SK-N-SH treated with all-trans-retinoic acid at 6 μM for 48 hours (cell line): Measurements from ENCODE around the gene NOSIP.
A peak's percentile ranks its signal among the peaks of the same experiment; 100 is the strongest.

Experiments
- ATAC-seq: fragments of 200-7000 bp; cut with Tn5 transposase; 3 replicates; pipeline ENCODE4 v1.9.1; 2020; ENCODE audit warnings: mild to moderate bottlenecking, moderate library complexity
- CSDC2 ChIP-seq: fragments of 250-450 bp; sonication (Bioruptor Pico); IDR thresholded peaks from 2 replicates; pipeline ENCODE4 v1.5.0; 2020; ENCODE audit warnings: mild to moderate bottlenecking, moderate library complexity
- ESRRG ChIP-seq: fragments of 250-450 bp; sonication (Bioruptor Pico); IDR thresholded peaks from 2 replicates; pipeline ENCODE4 v1.6.1; 2021; ENCODE audit warnings: mild to moderate bottlenecking
- ISL1 ChIP-seq: fragments of 250-450 bp; sonication (Bioruptor Pico); IDR thresholded peaks from 2 replicates; pipeline ENCODE4 v2.1.2; 2022; ENCODE audit warnings: mild to moderate bottlenecking, moderate library complexity
- OSR1 ChIP-seq: fragments of 250-450 bp; sonication (Bioruptor Pico); IDR thresholded peaks from 2 replicates; pipeline ENCODE4 v1.8.0; 2022; ENCODE audit warnings: moderate library complexity, mild to moderate bottlenecking, inconsistent platforms
- PPARA ChIP-seq: fragments of 250-450 bp; sonication (Bioruptor Pico); IDR thresholded peaks from 2 replicates; pipeline ENCODE4 v1.5.0; 2020; ENCODE audit warnings: mild to moderate bottlenecking, borderline replicate concordance
- RARB ChIP-seq: fragments of 250-450 bp; sonication (Bioruptor Pico); IDR thresholded peaks from 2 replicates; pipeline ENCODE4 v1.8.0; 2021; ENCODE audit warnings: mild to moderate bottlenecking, moderate library complexity
- SNAI2 ChIP-seq: fragments of 250-450 bp; sonication (Bioruptor Pico); IDR thresholded peaks from 2 replicates; pipeline ENCODE4 v1.5.0; 2020; ENCODE audit warnings: mild to moderate bottlenecking, moderate library complexity
- TCF4 ChIP-seq: fragments of 250-450 bp; sonication (Bioruptor Pico); IDR thresholded peaks from 2 replicates; pipeline ENCODE4 v1.8.0; 2021; ENCODE audit warnings: mild to moderate bottlenecking, moderate library complexity, borderline replicate concordance
- TOX ChIP-seq: fragments of 250-450 bp; sonication (Bioruptor Pico); IDR thresholded peaks from 2 replicates; pipeline ENCODE4 v1.8.0; 2021; ENCODE audit warnings: mild to moderate bottlenecking, moderate library complexity, borderline replicate concordance
- ZFP3 ChIP-seq: fragments of 250-450 bp; sonication (Bioruptor Pico); IDR thresholded peaks from 2 replicates; pipeline ENCODE4 v1.5.0; 2020; ENCODE audit warnings: mild to moderate bottlenecking, moderate library complexity
- ZNF8 ChIP-seq: fragments of 450-650 bp; formaldehyde crosslinking; IDR thresholded peaks from 2 replicates; pipeline ENCODE4 v1.5.0; 2020; ENCODE audit warnings: mild to moderate bottlenecking, moderate library complexity
- TF ChIP-seq, protein P1 (sequence below): fragments of 250-450 bp; sonication (Bioruptor Pico); IDR thresholded peaks from 2 replicates; pipeline ENCODE4 v1.5.0; 2020; ENCODE audit warnings: mild to moderate bottlenecking, moderate library complexity
- TF ChIP-seq, protein P2 (sequence below): fragments of 250-450 bp; sonication (Bioruptor Pico); IDR thresholded peaks from 2 replicates; pipeline ENCODE4 v1.8.0; 2020; ENCODE audit warnings: mild to moderate bottlenecking, moderate library complexity, borderline replicate concordance
- TF ChIP-seq, protein P3 (sequence below): fragments of 250-450 bp; sonication (Bioruptor Pico); IDR thresholded peaks from 2 replicates; pipeline ENCODE4 v1.5.1; 2021; ENCODE audit warnings: mild to moderate bottlenecking, moderate library complexity
- TF ChIP-seq, protein P4 (sequence below): fragments of 250-450 bp; sonication (Bioruptor Pico); IDR thresholded peaks from 2 replicates; pipeline ENCODE4 v1.8.0; 2021; ENCODE audit warnings: low read depth, mild to moderate bottlenecking, moderate library complexity, borderline replicate concordance

NOSIP gene

DNA sequence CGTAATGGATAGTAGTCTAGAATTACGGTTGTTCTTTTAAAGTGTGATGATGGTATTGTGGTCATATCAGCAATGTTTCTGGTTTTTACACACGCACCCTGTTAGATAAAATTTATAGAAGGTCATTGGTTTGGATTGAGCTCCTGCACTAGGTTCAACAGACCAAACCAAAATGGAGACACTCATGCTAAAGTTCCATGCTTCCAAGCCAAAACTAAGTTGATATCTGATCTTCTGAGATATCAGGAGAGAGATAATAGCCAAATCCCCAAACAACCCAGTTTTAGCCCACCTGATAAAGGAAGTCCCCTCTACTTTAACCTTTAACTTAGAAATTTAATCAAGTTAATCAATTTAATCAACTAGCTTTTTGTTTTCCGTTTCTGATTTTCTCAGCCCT, 1.2 kb downstream of the NOSIP start:
- ATAC-seq, result no peak

DNA sequence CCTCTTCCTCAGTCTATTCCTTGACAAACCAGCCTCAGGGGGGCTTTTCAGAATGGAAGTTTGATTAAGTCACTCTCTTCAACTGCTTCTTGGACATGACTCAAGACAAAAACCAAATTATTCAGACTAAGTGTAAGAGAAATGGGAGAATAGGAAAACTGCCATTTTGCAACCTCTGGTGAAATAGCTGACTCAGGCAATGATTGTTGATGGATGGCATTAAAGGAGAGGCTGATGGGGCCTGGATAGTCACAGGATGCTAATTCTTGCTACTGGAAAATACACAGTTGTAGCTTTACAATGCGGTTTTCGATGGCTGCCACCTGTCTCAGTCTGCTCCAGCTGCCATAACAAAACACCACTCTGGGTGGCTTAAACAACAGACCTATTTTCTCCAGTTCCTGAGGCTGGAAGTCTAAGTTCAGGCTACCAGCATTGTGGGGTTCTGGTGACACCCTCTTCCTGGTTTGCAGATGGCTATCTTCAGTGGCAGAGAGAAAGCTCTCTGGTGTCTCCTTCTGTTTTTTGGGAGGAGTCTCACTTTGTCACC, 6.1 kb downstream of the NOSIP start:
- no peak for ATAC-seq
- TF ChIP-seq ZFP3 (CRISPR knock-in tag) (no peak), ESRRG (CRISPR knock-in tag) (no peak), TOX (CRISPR knock-in tag) (no peak), TCF4 (no peak), PPARA (CRISPR knock-in tag) (no peak), ZNF8 (CRISPR knock-in tag) (no peak), RARB (CRISPR knock-in tag) (no peak), OSR1 (CRISPR knock-in tag) (no peak)
- TF ChIP-seq, protein P1, sequence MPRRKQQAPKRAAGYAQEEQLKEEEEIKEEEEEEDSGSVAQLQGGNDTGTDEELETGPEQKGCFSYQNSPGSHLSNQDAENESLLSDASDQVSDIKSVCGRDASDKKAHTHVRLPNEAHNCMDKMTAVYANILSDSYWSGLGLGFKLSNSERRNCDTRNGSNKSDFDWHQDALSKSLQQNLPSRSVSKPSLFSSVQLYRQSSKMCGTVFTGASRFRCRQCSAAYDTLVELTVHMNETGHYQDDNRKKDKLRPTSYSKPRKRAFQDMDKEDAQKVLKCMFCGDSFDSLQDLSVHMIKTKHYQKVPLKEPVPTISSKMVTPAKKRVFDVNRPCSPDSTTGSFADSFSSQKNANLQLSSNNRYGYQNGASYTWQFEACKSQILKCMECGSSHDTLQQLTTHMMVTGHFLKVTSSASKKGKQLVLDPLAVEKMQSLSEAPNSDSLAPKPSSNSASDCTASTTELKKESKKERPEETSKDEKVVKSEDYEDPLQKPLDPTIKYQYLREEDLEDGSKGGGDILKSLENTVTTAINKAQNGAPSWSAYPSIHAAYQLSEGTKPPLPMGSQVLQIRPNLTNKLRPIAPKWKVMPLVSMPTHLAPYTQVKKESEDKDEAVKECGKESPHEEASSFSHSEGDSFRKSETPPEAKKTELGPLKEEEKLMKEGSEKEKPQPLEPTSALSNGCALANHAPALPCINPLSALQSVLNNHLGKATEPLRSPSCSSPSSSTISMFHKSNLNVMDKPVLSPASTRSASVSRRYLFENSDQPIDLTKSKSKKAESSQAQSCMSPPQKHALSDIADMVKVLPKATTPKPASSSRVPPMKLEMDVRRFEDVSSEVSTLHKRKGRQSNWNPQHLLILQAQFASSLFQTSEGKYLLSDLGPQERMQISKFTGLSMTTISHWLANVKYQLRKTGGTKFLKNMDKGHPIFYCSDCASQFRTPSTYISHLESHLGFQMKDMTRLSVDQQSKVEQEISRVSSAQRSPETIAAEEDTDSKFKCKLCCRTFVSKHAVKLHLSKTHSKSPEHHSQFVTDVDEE (CRISPR knock-in tag), result no peak
- TF ChIP-seq, protein P2, sequence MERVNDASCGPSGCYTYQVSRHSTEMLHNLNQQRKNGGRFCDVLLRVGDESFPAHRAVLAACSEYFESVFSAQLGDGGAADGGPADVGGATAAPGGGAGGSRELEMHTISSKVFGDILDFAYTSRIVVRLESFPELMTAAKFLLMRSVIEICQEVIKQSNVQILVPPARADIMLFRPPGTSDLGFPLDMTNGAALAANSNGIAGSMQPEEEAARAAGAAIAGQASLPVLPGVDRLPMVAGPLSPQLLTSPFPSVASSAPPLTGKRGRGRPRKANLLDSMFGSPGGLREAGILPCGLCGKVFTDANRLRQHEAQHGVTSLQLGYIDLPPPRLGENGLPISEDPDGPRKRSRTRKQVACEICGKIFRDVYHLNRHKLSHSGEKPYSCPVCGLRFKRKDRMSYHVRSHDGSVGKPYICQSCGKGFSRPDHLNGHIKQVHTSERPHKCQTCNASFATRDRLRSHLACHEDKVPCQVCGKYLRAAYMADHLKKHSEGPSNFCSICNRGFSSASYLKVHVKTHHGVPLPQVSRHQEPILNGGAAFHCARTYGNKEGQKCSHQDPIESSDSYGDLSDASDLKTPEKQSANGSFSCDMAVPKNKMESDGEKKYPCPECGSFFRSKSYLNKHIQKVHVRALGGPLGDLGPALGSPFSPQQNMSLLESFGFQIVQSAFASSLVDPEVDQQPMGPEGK (CRISPR knock-in tag), result no peak

More for the DNA sequence above, 1.2 kb downstream of the NOSIP start:
- TF ChIP-seq ISL1 (CRISPR knock-in tag), result peak; percentile 21; the same call in 1 of the 2 replicates
- TF ChIP-seq CSDC2 (CRISPR knock-in tag), result peak; percentile 71; the same call in 1 of the 2 replicates
- no peak for TF ChIP-seq ZNF8 (CRISPR knock-in tag)
- 0 out of 2 replicates have a peak, but pooled peaks have one; percentile 41 for TF ChIP-seq SNAI2 (CRISPR knock-in tag)
- 0 out of 2 replicates have a peak, but pooled peaks have one; percentile 53 for TF ChIP-seq ZFP3 (CRISPR knock-in tag)

DNA sequence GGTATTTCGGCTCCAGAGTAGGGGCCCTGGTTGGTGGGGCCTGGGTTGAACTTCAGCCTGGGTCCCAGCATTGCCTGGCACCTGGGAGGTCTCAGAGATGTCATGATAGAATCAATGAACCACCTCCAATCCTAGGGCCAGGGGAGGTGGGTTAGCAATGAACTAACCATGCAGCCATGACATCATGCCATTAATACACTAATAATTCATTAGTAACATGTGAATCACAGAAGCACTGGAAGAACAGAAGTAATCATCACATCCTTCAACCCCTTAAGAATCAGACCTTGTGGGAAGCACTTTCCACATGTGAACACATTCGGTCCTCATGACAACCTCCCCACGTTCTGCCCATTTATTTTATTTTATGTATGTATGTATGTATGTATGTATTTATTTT, 6.9 kb downstream of the NOSIP start:
- TF ChIP-seq OSR1 (CRISPR knock-in tag) (no peak), CSDC2 (CRISPR knock-in tag) (no peak), ESRRG (CRISPR knock-in tag) (no peak), ZNF8 (CRISPR knock-in tag) (no peak), ZFP3 (CRISPR knock-in tag) (no peak)
- TF ChIP-seq, protein P2 (CRISPR knock-in tag), result no peak
- TF ChIP-seq, protein P1 (CRISPR knock-in tag), result no peak
- TF ChIP-seq, protein P3, sequence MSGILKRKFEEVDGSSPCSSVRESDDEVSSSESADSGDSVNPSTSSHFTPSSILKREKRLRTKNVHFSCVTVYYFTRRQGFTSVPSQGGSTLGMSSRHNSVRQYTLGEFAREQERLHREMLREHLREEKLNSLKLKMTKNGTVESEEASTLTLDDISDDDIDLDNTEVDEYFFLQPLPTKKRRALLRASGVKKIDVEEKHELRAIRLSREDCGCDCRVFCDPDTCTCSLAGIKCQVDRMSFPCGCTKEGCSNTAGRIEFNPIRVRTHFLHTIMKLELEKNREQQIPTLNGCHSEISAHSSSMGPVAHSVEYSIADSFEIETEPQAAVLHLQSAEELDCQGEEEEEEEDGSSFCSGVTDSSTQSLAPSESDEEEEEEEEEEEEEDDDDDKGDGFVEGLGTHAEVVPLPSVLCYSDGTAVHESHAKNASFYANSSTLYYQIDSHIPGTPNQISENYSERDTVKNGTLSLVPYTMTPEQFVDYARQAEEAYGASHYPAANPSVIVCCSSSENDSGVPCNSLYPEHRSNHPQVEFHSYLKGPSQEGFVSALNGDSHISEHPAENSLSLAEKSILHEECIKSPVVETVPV (CRISPR knock-in tag), result no peak
- TF ChIP-seq, protein P4, sequence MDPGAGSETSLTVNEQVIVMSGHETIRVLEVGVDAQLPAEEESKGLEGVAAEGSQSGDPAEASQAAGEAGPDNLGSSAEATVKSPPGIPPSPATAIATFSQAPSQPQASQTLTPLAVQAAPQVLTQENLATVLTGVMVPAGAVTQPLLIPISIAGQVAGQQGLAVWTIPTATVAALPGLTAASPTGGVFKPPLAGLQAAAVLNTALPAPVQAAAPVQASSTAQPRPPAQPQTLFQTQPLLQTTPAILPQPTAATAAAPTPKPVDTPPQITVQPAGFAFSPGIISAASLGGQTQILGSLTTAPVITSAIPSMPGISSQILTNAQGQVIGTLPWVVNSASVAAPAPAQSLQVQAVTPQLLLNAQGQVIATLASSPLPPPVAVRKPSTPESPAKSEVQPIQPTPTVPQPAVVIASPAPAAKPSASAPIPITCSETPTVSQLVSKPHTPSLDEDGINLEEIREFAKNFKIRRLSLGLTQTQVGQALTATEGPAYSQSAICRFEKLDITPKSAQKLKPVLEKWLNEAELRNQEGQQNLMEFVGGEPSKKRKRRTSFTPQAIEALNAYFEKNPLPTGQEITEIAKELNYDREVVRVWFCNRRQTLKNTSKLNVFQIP (CRISPR knock-in tag), result no peak
- no peak for ATAC-seq
